Measurements from ENCODE around the gene CCDC68.

DNA sequence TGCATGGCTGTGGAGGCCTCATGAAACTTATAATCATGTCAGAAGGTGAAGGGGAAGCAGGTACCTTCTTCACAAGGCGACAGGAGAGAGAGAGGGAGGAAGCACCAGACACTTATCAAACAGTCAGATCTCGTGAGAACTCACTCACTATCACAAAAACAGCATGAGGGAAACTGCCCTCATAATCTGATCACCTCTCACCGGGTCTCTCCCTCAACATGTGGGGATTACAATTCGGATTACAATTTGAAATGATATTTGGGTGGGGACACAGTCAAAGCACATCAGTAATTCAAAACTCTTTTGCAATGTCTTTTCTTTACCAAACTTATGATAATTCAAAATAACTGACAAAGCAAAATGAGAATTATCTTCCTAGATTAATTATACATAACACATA, 8.5 kb upstream of the CCDC68 start:
- TF ChIP-seq EZH2 (IDR thresholded peaks at IDR 0.05; ENCODE audit: insufficient read depth, poor library complexity, severe bottlenecking) (no peak), EZH2phosphoT487 (IDR thresholded peaks at IDR 0.05; ENCODE audit: insufficient read depth, low read depth) (no peak)

Measured in GM23248 (cell line).